ENCODE data around the gene LTK.

- TF ChIP-seq RAD21 (IDR thresholded peaks at IDR 0.05; ENCODE audit: low read depth) (no peak), ZBTB7A (IDR thresholded peaks at IDR 0.05; ENCODE audit: low read depth) (no peak), CEBPB (IDR thresholded peaks at IDR 0.05) (no peak), CREB1 (IDR thresholded peaks at IDR 0.05; ENCODE audit: low read depth) (no peak), TEAD4 (IDR thresholded peaks at IDR 0.05) (no peak), EP300 (IDR thresholded peaks at IDR 0.05; ENCODE audit: borderline replicate concordance) (no peak), TAF1 (IDR thresholded peaks at IDR 0.05; ENCODE audit: low read depth) (no peak), MAX (IDR thresholded peaks at IDR 0.05) (no peak), REST (IDR thresholded peaks at IDR 0.05; ENCODE audit: low read depth) (no peak), NFIC (IDR thresholded peaks at IDR 0.05) (no peak), TCF12 (IDR thresholded peaks at IDR 0.05; ENCODE audit: low read depth) (no peak)
Observed at GRCh38 chr15:41502795-41503668, 10.6 kb downstream of the LTK start.

All from Ishikawa (cell line).